Measurements from ENCODE around the gene ARHGAP18.

The ARHGAP18 gene

DNA sequence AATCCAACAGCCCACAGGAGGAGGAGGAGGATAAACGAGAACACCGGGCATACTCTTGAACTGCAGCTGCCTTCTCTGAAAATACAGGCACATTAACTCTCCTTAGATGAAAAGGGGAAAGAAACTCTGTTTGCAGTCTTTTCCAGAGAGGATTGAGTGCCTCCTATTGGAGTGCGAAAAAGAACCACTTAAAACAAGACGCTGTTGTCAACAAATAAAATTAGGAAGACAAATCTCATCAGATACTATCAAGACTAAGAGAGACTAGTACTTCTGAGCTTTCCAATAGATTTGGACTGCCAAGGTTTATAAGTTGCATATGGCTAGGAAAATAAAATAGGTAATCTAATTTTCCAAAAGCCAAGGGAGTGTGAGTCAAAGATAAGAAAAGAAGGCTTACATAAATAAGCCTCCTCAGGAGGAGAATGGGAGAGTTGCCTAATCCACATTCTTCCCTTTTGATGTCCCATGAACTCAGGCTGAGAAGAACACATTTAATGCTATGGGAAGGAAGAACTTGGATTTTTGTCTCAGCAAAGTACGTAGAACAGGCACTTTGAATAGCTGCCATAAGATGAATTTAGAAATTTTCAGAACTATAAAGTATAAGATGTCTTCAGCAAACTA lies 154.7 kb downstream of the ARHGAP18 start:
- no peak for DNase-seq
- TF ChIP-seq POLR2A (IDR thresholded peaks at IDR 0.05; ENCODE audit: low read length) = no peak
- no peak for TF ChIP-seq GATA1 (IDR thresholded peaks at IDR 0.05; ENCODE audit: low read depth, low read length)

- TF ChIP-seq GATA1 (IDR thresholded peaks at IDR 0.05; ENCODE audit: low read depth, low read length) = no peak
- no peak for TF ChIP-seq POLR2A (IDR thresholded peaks at IDR 0.05; ENCODE audit: low read length)
Observed at GRCh38 chr6:129552413-129552812, 157.6 kb downstream of the ARHGAP18 start.

GRCh38 chr6:129551486-129551885 lies 158.5 kb downstream of the ARHGAP18 start:
- DNase-seq = no peak
- no peak for TF ChIP-seq GATA1 (IDR thresholded peaks at IDR 0.05; ENCODE audit: low read depth, low read length)
- no peak for TF ChIP-seq POLR2A (IDR thresholded peaks at IDR 0.05; ENCODE audit: low read length)

More at GRCh38 chr6:129552413-129552812, 157.6 kb downstream of the ARHGAP18 start:
- no peak for DNase-seq

DNA sequence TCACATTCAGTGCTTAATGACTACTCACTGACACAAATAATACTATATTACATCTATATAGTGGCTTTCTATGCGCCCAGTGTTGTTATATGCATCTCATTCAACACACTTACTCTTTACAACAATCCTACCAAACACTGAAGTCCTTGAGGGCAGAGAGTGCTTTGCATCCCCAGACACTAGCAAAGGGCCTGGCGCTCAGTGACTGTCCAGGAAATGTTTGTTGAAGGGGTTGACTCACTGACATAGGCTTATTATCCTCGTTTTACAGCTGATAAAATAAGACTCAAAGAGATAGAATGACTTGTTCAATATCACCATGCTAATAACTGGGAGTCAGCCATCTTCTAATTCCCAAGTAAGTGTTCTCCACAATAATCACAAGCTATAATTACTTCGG lies 163.3 kb downstream of the ARHGAP18 start:
- TF ChIP-seq GATA1 (IDR thresholded peaks at IDR 0.05; ENCODE audit: low read depth, low read length) (no peak), POLR2A (IDR thresholded peaks at IDR 0.05; ENCODE audit: low read length) (no peak)
- DNase-seq = no peak

- TF ChIP-seq POLR2A (IDR thresholded peaks at IDR 0.05; ENCODE audit: low read length) (no peak), GATA1 (IDR thresholded peaks at IDR 0.05; ENCODE audit: low read depth, low read length) (no peak)
- no peak for DNase-seq
Observed at GRCh38 chr6:129544892-129545612, 164.9 kb downstream of the ARHGAP18 start.

- TF ChIP-seq GATA1 (IDR thresholded peaks at IDR 0.05; ENCODE audit: low read depth, low read length) = no peak
- no peak for TF ChIP-seq POLR2A (IDR thresholded peaks at IDR 0.05; ENCODE audit: low read length)
- DNase-seq = no peak
Observed at GRCh38 chr6:129543981-129544380, 166.0 kb downstream of the ARHGAP18 start.

GRCh38 chr6:129542705-129543104 lies 167.3 kb downstream of the ARHGAP18 start:
- no peak for DNase-seq
- TF ChIP-seq GATA1 (IDR thresholded peaks at IDR 0.05; ENCODE audit: low read depth, low read length) = no peak
- no peak for TF ChIP-seq POLR2A (IDR thresholded peaks at IDR 0.05; ENCODE audit: low read length)

DNA sequence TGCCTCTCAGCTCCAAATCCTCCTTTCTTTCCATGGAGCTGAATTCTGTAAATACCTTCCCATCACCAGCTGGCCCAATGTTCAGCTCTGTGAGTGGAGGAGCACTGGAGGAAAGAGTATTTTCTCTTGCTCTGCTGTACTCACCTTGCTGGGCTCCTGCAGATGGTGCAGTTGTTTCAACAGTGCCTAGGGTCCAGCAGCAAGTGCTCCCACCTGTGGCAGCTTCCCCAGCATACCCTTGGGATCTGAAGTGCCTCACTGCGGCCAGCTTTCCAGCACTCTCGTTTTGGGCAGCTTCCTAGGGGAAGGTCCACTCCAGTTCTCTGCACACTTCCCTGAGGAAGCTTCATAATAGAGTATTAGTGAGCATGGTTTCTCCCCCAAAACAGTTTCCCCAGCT lies 170.9 kb downstream of the ARHGAP18 start:
- no peak for DNase-seq
- no peak for TF ChIP-seq POLR2A (IDR thresholded peaks at IDR 0.05; ENCODE audit: low read length)
- no peak for TF ChIP-seq GATA1 (IDR thresholded peaks at IDR 0.05; ENCODE audit: low read depth, low read length)

DNA sequence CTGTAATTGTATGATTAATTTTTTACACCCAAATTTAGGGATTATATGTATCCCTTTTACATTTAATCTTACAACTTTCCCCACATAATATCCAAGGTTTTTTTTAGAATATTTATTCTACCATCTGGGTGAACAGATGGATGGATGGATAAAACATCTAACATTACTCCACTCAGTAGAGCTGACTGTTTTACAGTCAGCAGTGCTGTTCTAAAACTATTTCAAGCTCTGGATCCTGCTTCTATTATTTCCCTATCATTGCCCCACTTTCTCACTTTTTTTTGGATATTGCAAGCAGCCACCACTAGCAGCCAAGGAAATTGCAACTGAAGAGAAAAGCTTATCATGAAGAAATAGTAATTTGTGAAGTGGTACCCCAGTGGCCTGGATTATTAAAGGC lies 173.7 kb downstream of the ARHGAP18 start:
- TF ChIP-seq POLR2A (IDR thresholded peaks at IDR 0.05; ENCODE audit: low read length) = no peak
- no peak for TF ChIP-seq GATA1 (IDR thresholded peaks at IDR 0.05; ENCODE audit: low read depth, low read length)
- DNase-seq = no peak

DNA sequence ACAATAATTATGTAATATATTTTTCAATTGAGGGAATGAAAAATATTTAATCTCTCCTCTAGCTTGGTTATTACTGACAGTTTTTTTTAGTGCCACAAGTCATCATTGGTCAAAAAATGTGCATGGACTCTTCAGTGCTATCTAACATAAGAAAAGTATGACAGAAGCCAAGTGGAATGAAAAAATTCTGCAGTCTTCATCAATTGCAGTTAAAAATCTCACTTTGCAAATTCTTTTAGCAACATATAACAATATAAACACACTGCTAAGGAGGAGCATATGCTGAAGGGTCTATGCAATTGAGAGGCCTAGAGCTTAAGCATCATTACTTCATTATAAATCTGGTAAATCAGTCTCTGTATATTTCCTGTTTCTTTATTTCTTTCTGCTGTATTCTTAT lies 175.1 kb downstream of the ARHGAP18 start:
- no peak for DNase-seq
- TF ChIP-seq GATA1 (IDR thresholded peaks at IDR 0.05; ENCODE audit: low read depth, low read length) = no peak
- TF ChIP-seq POLR2A (IDR thresholded peaks at IDR 0.05; ENCODE audit: low read length) = no peak
